ENCODE data around the gene OSM. TPM values are rescaled to one million over a fixed set of nuclear protein-coding genes. Genes with fewer than 3 reads are reported as not detected.

OSM gene
- total RNA-seq, 1 experiment from 2014 or later = not detected

GRCh38 chr22:30292069-30292970 is 25.7 kb upstream of the OSM start:
- BruUV-seq (replicated peaks) = no TSS peak
- Histone ChIP-seq H4K20me1 (ENCODE audit: low read length) (no peaks in the 10 kb centered on the region), H3K4me1 (ENCODE audit: insufficient read depth, low read length) (peaks cover 25% of the 10 kb centered on the region), H3K79me2 (ENCODE audit: low read length) (0 out of 2 replicates have a peak, but pooled peaks cover 3% of the 10 kb centered on the region), H3K9me3 (ENCODE audit: low read length) (no peaks in the 10 kb centered on the region), H3K9me2 (replicated peaks; ENCODE audit: low read length) (no peaks in the 10 kb centered on the region), H3F3A (ENCODE audit: low read length, unreplicated experiment) (no peaks in the 10 kb centered on the region), H3K9ac (ENCODE audit: low read length) (no peak overlapping the region), H3K27me3 (ENCODE audit: low read length) (no peaks in the 10 kb centered on the region), H3K27ac (ENCODE audit: low read length) (no peak overlapping the region), H2AFZ (ENCODE audit: low read length) (no peak overlapping the region), H3K4me2 (ENCODE audit: low read length) (no peak overlapping the region), H3K4me3 (ENCODE audit: low read length) (no peak overlapping the region), H3K36me3 (ENCODE audit: low read depth, low read length) (peaks cover 3% of the 10 kb centered on the region; the same call in 1 of the 2 replicates)
- intact Hi-C loops (cut with micrococcal nuclease) = no loop called here
- TF ChIP-seq EZH2 (IDR thresholded peaks at IDR 0.05; ENCODE audit: low read length, unreplicated experiment) = no peak
- TF ChIP-seq CTCF (conservative IDR thresholded peaks at IDR 0.05; ENCODE audit: low read depth, low read length) = no peak
- TF ChIP-seq EZH2phosphoT487 (IDR thresholded peaks at IDR 0.05; ENCODE audit: borderline replicate concordance, low read length) = no peak
- POLR2A ChIA-PET (ENCODE audit: unreplicated experiment) = no interaction called here
- CTCF ChIA-PET = no interaction called here
- no peak for DNase-seq
- no peak for ATAC-seq

GRCh38 chr22:30291058-30291892 is 24.6 kb upstream of the OSM start:
- Histone ChIP-seq H3K27ac (ENCODE audit: low read length) (peak overlapping the region; percentile 8; the same call in 1 of the 2 replicates), H3K9ac (ENCODE audit: low read length) (no peak overlapping the region)
- no TSS peak for BruUV-seq (replicated peaks)

More at GRCh38 chr22:30291058-30291892, 24.6 kb upstream of the OSM start:
- Histone ChIP-seq H3K4me2 (ENCODE audit: low read length) (no peak overlapping the region), H3F3A (ENCODE audit: low read length, unreplicated experiment) (no peaks in the 10 kb centered on the region), H3K27me3 (ENCODE audit: low read length) (no peaks in the 10 kb centered on the region), H3K9me3 (ENCODE audit: low read length) (no peaks in the 10 kb centered on the region), H3K4me3 (ENCODE audit: low read length) (no peak overlapping the region), H3K4me1 (ENCODE audit: insufficient read depth, low read length) (peaks cover 25% of the 10 kb centered on the region), H3K36me3 (ENCODE audit: low read depth, low read length) (peaks cover 3% of the 10 kb centered on the region; the same call in 1 of the 2 replicates), H2AFZ (ENCODE audit: low read length) (no peak overlapping the region), H3K9me2 (replicated peaks; ENCODE audit: low read length) (no peaks in the 10 kb centered on the region), H4K20me1 (ENCODE audit: low read length) (no peaks in the 10 kb centered on the region), H3K79me2 (ENCODE audit: low read length) (0 out of 2 replicates have a peak, but pooled peaks cover 3% of the 10 kb centered on the region)
- peak; percentile 62 for DNase-seq
- TF ChIP-seq CTCF (conservative IDR thresholded peaks at IDR 0.05; ENCODE audit: low read depth, low read length) (no peak), EZH2 (IDR thresholded peaks at IDR 0.05; ENCODE audit: low read length, unreplicated experiment) (no peak), EZH2phosphoT487 (IDR thresholded peaks at IDR 0.05; ENCODE audit: borderline replicate concordance, low read length) (no peak)
- ATAC-seq = no peak
- intact Hi-C loops (cut with micrococcal nuclease) = no loop called here
- CTCF ChIA-PET = interaction anchor here (1.6 kb wide), 1 partner anchor 96 kb away, joined by 7 read pairs; the partner anchor contains the start of gene RNF215
- POLR2A ChIA-PET (ENCODE audit: unreplicated experiment) = no interaction called here
